KMS-11 (cell line): ENCODE results near the gene OCEL1.

Experiments used
- H2AFZ ChIP-seq: fragments of 200-600 bp; sonication (generic); 2 replicates; pipeline ENCODE4 v1.6.1; 2016; ENCODE audit warnings: antibody characterized with exemption, mixed run types, low read depth
- H3K27ac ChIP-seq: fragments of 200-600 bp; sonication (generic); 2 replicates; pipeline ENCODE4 v1.6.1; 2016; ENCODE audit warnings: mild to moderate bottlenecking, mixed run types
- H3K27me3 ChIP-seq: fragments of 200-600 bp; sonication (generic); 2 replicates; pipeline ENCODE4 v1.6.1; 2017; ENCODE audit warnings: mild to moderate bottlenecking, low read depth, mixed run types, moderate library complexity; ENCODE audit not compliant: insufficient read depth
- H3K36me3 ChIP-seq: fragments of 200-600 bp; sonication (generic); 2 replicates; pipeline ENCODE4 v1.6.1; 2017; ENCODE audit warnings: mild to moderate bottlenecking, mixed run types; ENCODE audit not compliant: insufficient read depth
- H3K4me1 ChIP-seq: fragments of 200-600 bp; sonication (generic); 2 replicates; pipeline ENCODE4 v1.6.1; 2016; ENCODE audit warnings: mild to moderate bottlenecking, low read depth, mixed run types; ENCODE audit not compliant: poor library complexity, severe bottlenecking
- H3K4me2 ChIP-seq: fragments of 200-600 bp; sonication (generic); 2 replicates; pipeline ENCODE4 v1.7.0; 2016; ENCODE audit warnings: mild to moderate bottlenecking, mixed run types
- H3K4me3 ChIP-seq: fragments of 200-600 bp; sonication (generic); IDR thresholded peaks from 2 replicates; pipeline ENCODE4 v1.6.1; 2017; ENCODE audit warnings: low read depth, low read length, mixed read lengths; ENCODE audit not compliant: insufficient read depth
- H3K79me2 ChIP-seq: fragments of 200-600 bp; sonication (generic); 2 replicates; pipeline ENCODE4 v1.6.1; 2016; ENCODE audit warnings: low read depth, mixed run types; ENCODE audit not compliant: insufficient read depth
- H3K9ac ChIP-seq: fragments of 200-600 bp; sonication (generic); 2 replicates; pipeline ENCODE4 v1.6.1; 2016; ENCODE audit warnings: mild to moderate bottlenecking, mixed run types
- H4K20me1 ChIP-seq: fragments of 200-600 bp; sonication (generic); 2 replicates; pipeline ENCODE4 v1.6.1; 2016; ENCODE audit warnings: mild to moderate bottlenecking, mixed run types; ENCODE audit not compliant: insufficient read depth
- TF ChIP-seq, protein P1 (sequence below): fragments of 200-600 bp; sonication (generic); conservative IDR thresholded peaks from 2 replicates; pipeline ENCODE4 v1.6.1; 2017; ENCODE audit warnings: low read depth, mild to moderate bottlenecking, antibody characterized with exemption, low read length, moderate library complexity, mixed read lengths

OCEL1 gene

DNA sequence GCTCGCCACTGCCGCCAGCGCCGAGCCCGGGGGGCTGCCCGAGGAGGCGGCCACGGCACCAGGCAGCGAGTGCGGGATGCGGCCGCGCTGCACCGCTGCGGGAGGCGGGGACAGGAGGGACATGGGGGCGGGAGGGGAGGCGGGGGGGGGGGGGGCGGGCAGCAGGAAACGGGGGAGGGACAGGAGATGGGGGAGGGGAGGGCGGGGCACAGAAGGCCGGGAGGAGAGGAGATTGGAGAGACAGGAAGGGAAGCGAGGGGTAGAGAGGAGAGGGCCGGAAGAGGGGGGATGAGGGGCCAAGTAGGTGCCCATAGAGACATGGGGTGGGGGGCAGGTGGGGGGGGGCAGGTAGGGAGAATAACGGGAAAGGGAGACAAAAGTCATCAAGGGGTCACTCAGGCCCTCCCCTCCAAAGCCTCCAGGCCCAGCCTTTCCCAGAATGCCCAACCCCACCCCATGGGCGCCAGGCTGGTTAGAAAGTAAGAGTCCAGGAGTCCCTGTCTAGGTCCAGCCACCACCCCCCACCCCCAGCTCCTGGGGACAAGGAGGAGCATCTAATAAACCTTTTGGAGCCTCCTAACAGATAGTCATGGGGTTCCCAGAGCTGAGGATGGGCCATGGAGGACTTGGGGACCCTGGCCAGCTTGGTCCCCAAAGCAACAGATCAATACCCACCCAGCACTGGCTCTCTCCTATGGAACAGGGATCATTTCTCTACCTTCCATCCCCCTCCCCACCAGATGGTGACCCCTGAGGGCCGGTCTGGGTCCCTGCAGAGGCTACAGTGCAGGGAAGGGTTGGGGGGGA is 10.1 kb downstream of the OCEL1 start:
- Histone ChIP-seq H3K9ac (peak overlapping the region; percentile 74), H3K4me1 (peaks cover 15% of the 10 kb centered on the region), H3K27ac (peak overlapping the region; percentile 68), H3K79me2 (peaks cover 19% of the 10 kb centered on the region), H3K4me3 (no peak overlapping the region), H3K4me2 (peak overlapping the region; percentile 99; the same call in 1 of the 2 replicates), H4K20me1 (no peaks in the 10 kb centered on the region), H3K27me3 (no peaks in the 10 kb centered on the region), H2AFZ (peak overlapping the region; percentile 73; the same call in 1 of the 2 replicates), H3K36me3 (no peaks in the 10 kb centered on the region)
- TF ChIP-seq, protein P1, sequence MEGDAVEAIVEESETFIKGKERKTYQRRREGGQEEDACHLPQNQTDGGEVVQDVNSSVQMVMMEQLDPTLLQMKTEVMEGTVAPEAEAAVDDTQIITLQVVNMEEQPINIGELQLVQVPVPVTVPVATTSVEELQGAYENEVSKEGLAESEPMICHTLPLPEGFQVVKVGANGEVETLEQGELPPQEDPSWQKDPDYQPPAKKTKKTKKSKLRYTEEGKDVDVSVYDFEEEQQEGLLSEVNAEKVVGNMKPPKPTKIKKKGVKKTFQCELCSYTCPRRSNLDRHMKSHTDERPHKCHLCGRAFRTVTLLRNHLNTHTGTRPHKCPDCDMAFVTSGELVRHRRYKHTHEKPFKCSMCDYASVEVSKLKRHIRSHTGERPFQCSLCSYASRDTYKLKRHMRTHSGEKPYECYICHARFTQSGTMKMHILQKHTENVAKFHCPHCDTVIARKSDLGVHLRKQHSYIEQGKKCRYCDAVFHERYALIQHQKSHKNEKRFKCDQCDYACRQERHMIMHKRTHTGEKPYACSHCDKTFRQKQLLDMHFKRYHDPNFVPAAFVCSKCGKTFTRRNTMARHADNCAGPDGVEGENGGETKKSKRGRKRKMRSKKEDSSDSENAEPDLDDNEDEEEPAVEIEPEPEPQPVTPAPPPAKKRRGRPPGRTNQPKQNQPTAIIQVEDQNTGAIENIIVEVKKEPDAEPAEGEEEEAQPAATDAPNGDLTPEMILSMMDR, result no peak

DNA sequence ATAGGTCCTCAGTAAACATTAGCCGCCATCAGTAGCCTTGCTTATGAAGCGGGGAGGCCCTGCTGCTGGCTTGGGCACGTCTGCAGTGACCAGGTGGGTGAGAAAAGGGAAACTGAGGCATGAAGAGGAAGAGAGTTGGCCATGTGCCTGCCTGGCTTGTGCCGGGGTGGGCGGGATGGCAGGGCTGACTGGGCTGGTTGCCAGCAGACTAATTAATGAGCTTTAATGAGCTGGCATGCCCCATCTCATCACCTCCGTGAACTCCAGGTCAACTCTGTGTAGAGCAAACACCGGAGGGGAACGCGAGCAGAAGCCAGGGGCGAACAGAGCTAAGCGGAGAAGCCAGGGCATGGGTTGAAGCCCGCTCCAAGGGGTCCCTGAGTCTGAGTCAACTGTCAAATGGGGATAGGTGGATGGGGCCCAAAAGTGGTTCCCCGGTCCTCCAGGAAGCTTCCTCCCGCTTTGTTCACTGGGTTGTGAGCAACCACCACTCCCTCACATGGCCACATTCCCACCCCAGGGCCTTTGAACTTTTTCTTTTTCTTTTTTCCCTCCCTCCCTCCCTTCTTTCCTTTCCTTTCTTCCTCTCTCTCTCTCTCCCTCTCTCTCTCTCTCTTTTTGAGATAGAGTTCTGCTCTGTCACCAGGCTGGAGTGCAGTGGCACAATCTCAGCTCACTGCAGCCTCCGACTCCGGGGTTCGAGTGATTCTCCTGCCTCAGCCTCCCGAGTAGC is 11.0 kb downstream of the OCEL1 start:
- Histone ChIP-seq H3K4me1 (peaks cover 15% of the 10 kb centered on the region), H3K27ac (no peak overlapping the region), H3K79me2 (peaks cover 19% of the 10 kb centered on the region), H3K4me2 (no peak overlapping the region), H3K9ac (no peak overlapping the region), H3K27me3 (no peaks in the 10 kb centered on the region), H3K36me3 (no peaks in the 10 kb centered on the region), H4K20me1 (no peaks in the 10 kb centered on the region), H2AFZ (no peak overlapping the region), H3K4me3 (no peak overlapping the region)
- TF ChIP-seq, protein P1, result no peak

DNA sequence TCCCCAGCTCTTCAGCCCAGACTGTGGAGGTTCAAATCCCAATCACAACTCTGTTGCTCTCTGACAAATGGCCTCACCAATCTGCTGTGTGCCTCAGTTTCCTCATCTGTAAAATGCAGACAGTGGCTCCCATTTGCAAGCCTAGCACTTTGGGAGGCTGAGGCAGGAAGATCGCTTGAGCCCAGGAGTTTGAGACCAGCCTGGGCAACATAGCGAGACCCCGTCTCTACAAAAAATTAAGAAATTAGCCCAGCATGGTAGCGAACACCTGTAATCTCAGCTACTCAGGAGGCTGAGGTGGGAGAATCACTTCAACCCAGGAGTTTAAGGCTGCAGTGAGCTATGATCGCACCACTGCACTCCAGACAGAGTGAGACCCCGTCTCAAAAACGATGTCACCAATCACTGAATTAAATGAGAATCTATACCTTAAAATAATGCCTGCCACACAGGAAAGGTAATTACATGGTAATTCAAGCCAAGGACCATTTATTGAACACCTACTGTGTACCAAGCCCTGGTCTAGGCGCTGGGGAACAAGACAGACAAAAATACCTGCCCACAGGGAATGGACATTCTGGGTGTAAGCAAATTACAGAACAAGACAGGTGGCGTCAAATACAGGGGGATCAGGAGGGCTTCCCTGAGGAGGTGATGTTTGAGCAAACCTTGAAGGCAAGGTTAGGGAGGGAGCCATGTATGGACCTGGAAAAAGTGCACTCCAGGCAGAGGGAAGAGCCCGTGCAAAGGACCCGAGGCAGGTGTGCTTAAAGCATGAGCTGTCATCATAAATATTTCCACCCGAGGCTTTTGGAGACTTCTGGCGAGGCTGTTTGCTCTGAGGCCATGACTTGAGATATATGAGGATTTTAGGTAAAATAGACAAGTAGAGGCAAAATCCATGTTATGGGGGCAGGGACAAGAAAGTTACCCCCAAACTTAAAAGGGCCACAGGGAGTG is 12.0 kb downstream of the OCEL1 start:
- Histone ChIP-seq H3K4me2 (no peak overlapping the region), H3K36me3 (no peaks in the 10 kb centered on the region), H3K4me1 (peaks cover 15% of the 10 kb centered on the region), H3K9ac (no peak overlapping the region), H3K27me3 (no peaks in the 10 kb centered on the region), H2AFZ (no peak overlapping the region), H3K27ac (no peak overlapping the region), H3K4me3 (no peak overlapping the region), H4K20me1 (no peaks in the 10 kb centered on the region), H3K79me2 (peaks cover 19% of the 10 kb centered on the region)
- TF ChIP-seq, protein P1, result no peak

DNA sequence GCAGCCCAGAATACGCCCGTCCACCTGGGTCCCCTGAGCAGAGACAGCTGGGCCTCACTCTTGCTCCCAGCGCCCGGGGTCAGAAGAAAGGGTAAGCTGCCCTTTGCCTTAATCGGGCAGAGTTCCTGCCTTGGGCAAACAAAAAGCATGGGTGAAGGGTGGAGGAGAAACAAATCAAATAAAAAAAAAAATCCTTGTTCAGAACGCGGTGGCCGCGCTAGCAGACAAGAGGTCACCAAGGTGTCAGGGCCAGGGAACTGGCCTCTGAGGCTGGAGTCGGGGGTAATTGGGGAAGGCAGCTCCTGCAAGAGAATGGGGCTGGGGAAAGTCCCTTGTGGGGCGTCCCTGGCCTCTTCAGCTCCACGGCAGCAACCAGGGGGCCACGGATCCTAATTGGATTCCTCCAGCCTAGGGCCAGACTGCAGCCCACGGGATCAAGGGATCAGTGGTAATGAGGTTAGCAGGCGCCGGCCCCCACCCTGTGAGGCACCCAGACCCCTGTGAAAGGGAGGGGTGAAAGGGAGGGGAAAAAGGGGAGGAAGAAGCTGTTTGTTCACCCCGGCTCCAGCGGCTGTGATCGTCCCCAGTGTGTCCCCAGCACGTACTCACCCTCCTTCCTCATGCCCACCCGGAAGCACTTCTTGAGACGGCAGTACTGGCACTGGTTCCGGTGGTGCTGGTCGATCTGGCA is 14.2 kb downstream of the OCEL1 start:
- Histone ChIP-seq H3K9ac (no peak overlapping the region), H4K20me1 (no peaks in the 10 kb centered on the region), H2AFZ (no peak overlapping the region), H3K4me1 (peaks cover 5% of the 10 kb centered on the region), H3K4me2 (no peak overlapping the region), H3K36me3 (no peaks in the 10 kb centered on the region), H3K4me3 (no peak overlapping the region), H3K79me2 (no peaks in the 10 kb centered on the region), H3K27ac (no peak overlapping the region), H3K27me3 (no peaks in the 10 kb centered on the region)
- TF ChIP-seq, protein P1, result no peak
